HG03108 (cell line): Measurements from ENCODE around the gene ALPK1.
A peak's percentile ranks its signal among the peaks of the same experiment; 100 is the strongest.
"Not testable (repeated sequence)": the region's sequence is repeated elsewhere in the genome, so short reads cannot be mapped to it uniquely, and the experiment has no call there.

Experiments used
- ATAC-seq: cut with Tn5 transposase; IDR thresholded peaks from one replicate; pipeline ENCODE4 v1.9.1; 2021; ENCODE audit warnings: moderate library complexity; ENCODE audit not compliant: unreplicated experiment

Gene ALPK1

DNA sequence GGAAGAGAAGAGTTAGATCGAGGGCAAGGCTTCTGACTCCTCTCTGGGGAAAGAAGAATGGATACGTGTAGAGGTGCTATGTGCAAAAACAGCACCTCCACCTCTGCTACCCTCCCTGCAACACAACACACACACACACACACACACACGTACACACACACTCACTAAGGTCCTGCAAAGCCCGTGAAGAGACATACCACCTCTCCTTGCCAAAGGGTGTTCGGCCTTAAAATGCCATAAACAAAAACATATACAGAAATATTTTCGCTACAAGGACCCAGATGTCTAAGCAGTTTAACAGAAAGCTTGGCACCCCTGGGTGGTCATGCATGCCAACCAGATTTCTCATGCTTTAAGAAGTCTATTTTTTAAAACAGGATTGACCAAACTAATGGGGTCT lies 13.0 kb upstream of the ALPK1 start:
- ATAC-seq = no peak

DNA sequence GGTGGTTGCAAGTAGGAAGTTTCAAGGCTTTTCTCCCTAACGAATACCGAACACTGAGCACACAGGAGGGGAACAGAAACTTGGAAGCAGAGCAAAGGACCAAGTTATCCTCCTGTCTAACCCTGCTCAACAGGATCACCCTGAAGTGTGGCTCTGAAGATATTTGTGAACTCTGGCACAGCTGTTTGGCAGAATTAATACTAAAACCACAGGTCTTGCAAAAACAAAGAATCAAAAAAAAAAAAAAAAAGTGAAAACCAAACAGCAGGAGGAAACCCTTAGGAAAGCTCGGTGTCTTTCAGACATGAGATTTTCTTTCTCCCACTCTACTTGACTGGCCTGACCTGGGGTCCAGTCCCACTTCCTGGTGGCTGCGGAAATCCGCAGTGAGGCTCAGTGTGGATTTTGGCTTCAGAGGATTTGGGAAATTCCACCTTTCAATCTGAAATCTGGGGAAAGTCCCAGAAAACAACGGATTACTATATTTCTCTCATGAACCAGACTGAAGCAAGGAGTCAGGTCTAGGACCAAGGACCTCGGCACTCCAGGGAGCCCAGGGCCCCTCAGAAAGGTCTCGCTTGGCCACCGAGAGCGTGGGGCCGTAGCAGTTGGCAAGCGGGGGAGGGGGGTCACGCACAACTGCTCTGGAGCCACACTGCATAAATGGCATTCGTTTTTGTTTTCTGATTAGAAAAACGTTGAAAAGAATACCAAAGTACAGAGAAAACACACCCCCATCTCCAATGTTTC lies 12.3 kb upstream of the ALPK1 start:
- no peak for ATAC-seq

DNA sequence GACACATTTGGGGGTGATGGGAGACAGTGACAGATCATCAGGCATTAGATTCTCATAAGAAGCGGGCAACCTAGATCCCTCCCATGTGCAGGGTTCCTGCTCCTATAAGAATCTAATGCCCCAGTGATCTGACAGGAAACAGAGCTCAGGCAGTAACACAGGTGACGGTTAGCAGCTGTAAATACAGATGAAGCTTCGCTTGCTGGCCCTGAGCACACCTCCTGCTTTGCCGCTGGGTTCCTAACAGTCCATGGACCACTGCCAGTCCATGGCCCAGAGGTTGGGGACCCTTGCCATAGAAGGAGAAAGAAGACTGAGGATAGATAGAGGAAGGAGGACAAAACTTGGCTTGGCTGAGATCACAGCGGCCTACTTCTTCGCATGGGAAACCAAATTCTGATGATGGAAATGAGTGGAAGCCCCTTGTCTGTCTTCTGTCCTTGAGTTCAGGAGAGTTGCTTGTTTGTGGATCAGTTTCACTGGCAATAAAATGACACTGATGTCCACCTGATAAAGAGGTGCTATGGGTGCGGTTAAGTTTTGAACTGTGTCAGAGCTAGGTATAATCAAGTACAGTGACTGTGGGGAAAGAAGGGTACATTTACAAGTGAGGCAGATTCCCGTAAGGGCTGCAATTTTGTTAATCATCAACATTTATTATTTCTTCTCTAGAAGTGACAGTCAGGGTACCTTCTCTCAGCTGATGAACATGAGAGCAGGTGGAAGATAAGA lies 9.7 kb upstream of the ALPK1 start:
- no peak for ATAC-seq

DNA sequence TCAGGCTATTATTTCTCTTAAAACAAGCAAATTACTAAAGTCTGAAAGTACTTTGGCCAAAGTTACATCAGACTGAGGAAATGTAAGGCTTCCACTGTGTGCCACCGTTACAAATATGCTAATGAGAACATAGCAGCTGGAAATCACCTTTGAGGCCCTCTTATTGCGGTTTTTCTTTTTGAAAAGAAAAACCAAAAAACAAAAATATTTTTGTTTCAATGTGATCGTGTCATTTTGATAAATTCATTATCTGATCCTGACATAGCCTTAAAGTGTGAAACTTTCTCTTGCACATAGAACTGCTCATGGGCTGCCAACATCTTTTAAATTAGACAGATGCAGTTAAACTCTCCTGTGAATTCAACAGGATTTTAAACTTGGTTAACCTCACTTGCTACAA lies 8.7 kb upstream of the ALPK1 start:
- ATAC-seq = peak; percentile 29

DNA sequence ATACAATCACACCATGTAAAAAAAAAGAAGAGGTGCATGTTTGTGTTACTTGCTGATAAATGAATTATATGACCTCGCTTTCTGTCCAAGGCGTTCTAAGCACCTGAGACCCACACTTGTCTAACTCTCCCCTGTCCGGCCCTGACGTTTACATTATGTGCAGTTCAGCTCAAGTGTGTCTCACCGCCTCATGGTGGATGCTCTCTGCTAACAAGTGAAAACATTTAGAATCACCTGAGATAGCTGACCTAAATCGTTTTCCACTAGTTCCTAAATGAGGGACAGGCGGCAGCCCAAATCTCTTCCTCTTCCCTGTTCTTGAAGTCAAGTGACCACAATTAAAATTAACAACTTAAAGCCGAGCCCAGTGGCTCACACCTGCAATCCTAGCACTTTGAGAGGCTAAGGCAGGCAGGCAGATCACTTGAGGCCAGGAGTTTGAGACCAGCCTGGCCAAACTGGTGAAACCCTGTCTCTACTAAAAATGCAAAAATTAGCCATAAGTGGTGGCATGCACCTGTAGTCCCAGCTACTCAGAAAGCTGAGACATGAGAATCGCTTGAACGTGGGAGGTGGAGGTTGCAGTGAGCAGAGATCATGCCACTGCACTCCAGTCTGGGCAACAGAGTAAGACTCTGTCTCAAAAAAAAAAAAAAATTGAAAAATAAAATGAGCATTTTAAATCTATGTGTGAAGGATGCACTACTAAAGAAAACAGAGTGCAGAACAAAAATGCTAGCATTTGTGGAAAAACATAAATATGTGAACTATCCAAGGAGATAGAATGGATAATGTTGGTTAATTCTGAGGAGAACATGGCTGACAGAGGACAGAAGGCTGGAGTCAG lies 7.5 kb upstream of the ALPK1 start:
- ATAC-seq = no peak

DNA sequence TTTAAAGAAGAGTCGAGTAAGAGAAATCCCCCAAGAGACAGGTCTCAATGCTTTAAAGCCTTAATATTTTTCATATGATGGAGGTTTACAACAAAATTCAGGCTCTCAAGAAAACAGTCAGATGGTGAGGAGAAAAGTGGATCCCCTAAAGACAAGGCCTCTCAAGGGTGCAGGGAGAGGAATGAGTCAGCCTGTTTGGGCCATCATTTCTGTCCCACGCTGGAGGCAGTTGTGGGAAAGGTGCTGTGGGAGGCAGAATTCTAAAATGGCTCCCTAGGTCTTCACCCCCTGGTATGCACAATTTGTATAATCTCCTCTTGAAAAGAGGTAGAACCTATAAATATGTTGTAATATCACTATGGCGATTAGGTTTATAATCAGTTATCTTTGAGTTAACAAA lies 6.8 kb upstream of the ALPK1 start:
- ATAC-seq = no peak

DNA sequence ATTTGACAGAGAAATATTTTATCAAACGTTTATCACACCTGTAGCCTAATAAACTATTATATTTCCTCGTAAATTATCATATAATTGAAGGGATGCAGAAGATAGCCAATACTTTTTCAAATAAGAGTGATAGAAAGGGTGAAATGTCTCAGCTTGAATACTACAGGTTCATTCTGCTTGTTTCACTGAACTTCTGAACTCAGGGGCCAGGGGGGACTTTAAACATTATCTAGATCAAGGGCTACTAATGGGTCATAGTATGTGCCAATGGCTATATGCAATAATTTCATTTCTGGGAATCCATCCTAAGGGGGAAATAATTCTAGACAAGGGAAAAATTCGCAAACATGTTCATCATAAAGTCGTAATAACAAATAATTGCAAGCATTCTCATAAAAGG lies 2.6 kb downstream of the ALPK1 start:
- no peak for ATAC-seq

DNA sequence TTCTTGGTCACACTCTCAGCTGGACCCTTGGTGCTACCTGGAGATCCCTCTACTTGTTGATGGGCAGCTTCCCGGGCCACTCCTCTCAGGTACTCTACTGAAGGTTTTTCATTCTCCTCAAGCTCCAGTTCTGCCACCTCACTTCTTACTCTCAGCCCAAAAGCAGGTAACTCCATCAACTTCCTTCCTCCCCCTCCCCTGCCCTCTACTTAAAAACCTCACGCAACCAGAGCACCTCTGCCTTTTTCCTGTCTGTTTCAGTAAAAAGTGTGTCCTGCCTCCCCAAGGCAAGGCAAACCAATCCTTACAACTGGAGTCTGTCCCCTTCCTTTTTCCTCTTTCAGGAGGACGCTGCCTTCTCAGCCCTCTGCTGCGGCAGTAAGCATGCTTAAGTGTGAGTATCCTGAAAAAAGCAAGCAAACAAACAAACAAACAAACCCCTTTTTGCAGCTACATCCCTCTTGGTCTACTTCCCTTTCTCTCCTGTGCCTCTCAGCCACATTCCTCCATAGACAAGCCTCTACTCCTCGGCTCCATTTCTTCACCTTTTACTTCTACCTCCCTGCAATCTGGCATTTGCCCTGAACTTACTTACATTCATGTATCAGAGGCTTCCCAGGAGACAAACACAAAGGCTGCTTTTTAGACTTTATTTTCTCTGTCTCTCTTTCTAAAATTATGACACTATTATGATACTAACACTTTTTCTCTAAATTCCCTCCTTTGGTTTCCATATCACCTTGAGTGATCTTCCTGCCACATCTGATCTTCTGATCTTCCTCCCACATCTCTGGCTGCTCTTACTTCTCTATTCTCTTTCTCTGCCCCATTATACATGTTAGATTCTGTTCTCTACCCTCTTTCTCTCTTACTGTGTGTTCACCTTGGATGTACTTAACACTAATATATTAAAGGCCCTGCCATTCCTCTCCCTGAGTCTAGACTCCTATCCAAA lies 5.4 kb downstream of the ALPK1 start:
- ATAC-seq = no peak

DNA sequence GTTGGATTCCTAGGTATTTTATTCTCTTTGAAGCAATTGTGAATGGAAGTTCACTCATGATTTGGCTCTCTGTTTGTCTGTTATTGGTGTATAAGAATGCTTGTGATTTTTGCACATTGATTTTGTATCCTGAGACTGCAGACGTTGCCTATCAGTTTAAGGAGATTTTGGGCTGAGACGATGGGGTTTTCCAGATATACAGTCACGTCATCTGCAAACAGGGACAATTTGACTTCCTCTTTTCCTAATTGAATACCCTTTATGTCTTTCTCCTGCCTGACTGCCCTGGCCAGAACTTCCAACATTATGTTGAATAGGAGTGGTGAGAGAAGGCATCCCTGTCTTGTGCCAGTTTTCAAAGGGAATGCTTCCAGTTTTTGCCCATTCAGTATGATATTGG lies 8.3 kb downstream of the ALPK1 start:
- not testable (repeated sequence) for ATAC-seq

DNA sequence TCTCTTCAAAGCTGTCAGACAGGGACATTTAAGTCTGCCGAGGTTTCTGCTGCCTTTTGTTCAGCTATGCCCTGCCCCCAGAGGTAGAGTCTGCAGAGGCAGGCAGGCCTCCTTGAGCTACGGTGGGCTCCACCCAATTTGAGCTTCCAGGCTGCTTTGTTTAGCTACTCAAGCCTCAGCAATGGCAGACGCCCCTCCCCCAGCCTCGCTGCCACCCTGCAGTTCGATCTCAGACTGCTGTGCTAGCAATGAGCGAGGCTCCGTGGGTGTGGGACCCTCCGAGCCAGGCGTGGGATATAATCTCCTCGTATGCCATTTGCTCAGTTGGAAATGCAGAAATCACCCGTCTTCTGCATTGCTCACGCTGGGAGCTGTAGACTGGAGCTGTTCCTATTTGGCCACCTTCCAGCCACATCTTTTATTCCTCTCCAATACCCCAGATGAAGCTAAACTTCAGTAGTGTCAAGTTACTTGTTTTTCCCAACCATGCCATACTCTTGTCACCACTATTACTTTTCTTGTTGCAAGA lies 12.2 kb downstream of the ALPK1 start:
- ATAC-seq = not testable (repeated sequence)

DNA sequence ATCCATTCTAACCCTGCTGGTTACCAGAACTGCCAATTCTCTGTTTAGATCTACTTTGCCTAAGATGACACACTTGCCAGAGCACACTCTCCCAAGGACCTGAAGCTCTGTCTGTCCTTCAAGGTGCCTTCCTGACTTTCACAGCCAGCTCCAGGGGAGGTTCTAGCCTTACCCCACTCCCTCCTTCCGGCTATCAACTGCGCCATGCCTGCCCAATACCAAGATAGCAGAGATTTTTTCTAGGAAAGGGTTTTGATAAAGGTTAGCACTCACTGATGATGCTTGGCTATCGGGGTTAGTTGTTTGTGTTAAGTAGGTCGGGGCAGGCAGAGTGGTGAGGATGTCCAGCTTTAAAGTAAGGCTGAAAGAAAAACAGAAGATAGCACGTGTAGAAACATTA lies 14.3 kb downstream of the ALPK1 start:
- ATAC-seq = no peak

DNA sequence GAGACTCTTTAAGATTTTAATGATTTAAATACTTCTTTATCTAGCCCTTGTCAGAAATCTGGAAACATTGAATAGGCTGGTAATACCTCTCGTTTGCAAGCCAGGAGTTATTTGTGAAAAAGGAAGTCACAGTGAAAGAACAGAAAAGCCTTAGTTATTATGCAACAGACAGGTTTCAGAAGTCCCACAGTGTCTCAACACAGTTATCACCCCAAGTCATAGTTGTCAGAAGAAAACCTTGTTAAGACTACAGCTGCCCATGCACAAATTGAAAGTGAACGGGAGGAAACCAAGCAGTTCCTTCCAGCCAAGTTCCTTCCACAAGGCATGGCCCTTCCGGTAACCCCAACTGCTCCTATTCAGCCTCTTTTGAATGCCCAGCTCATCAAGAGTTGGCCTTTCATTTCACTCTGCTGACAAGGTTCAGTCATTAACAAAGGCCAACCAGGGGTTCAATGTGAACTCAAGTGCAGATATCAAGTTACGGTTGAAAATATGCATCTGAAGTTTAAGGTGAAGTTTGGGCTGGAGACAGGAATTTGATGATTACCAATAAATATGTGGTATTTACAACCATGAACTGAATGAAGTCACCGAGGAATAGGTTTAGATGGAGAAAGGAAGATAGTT lies 15.6 kb downstream of the ALPK1 start:
- peak; percentile 97 for ATAC-seq

DNA sequence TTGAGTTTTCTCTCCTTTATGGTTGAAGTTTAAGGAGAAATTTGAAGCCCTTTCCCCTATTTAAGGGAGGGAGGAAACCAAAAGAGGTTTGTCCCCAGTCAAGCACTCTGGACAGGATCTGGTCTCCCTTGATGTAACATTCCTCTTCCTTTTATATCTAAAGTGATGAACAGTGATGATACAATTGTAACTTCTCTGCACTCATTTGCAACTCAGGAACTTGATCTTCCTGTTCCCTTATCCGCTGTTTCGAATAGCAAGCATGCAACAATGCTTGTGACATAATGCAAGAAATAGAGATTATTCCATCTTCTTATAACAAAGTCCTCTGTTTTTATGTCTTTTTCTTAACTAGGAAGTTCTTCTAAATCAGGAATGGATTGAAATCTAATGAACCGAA lies 18.3 kb downstream of the ALPK1 start:
- ATAC-seq = no peak

DNA sequence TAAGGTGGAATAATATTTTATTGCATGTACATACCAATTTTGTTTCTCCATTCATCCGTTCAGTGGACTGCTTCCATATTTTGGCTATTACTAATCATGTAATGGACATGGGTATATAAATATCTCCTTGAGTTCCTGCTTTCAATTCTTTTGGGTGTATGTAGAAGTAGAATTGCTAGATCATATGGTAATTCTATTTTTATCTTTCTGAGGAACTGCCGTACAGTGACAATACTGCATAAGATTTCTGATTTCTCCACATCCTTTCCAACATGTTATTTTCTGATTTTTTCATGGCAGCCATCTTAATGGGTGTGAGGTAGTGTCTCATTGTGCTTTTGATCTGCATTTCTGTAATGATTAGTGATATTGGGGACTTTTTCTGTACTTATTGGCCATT lies 19.2 kb downstream of the ALPK1 start:
- no peak for ATAC-seq

DNA sequence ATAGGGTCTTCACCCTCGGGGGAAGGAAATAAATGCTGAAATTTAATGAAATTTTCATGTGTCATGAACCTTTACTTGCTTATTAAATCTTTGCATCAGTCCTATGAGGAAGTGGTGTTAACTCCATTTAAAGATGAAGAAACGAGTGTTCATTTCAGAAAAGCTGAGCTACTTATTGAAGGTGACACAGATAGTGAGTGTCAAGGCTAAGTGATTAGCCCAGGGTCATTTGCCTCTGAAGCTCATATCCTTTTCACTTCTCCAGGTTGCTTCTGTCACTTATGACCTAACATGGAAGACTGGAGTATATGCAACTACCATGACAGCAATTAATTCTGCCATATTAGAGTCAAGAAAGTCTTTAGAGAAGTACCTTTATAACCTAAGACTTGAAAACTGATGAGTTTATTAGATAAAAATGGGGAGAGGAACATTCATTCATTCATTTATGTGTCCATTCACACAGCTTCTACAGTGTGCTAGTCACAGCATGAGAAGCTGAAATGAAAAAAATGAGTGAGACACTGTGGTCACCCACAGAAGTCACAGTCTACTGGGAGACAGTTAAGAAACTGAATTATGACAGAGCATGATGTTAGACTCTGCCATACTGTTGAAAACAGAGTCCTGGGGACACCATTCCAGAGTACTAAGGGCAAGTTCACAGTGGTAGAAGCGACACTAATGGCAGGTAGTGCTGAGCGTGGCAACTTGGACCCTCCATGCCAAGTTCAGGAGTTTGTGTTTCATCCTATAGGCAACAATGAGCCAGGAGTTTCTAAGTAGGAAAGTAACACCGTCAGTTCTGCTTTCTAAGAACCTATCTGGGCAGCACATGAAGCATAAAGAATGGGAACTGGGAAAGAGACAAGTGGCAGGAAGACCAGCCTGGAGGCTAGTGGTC lies 21.3 kb downstream of the ALPK1 start:
- ATAC-seq = peak; percentile 95

DNA sequence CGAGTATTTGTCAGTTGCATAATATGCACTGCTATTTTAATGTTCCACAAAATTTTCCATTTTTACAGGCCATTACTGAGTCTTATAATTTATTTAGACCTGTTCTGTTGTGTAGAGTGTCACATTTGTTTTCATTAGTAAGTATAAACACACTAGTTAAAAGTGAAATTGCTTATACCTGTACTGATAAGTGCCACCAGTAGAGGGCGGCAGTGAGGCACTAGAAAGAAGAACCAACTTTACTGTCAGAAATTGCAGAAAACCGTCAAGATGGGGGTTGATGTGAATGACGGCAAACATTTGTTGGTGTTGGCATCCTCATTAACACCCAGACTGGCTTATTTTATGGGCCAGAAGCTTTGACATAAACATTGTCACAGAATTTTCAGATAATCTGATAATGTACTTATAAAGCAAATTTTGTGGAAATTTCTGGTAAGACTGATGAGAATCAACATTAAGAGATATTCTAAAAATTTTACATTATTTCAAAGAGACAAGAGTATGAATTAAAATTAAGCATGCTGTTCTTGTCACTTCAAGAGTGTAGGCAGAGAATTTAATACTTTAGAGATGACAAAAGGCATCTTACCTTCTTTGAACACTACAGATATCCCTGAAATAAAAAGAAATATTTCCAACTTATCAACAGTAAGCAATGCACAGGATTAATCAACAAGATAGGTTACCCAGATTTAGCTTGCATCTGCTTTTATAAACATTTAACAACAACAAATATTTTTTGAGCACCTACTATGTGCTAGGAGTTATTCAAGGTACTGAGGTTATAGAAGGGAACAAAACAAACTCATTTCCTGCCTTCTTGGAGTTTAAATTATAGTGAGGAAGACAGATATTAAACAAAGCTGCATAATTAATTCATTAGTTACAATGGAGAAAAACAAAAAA lies 24.9 kb downstream of the ALPK1 start:
- no peak for ATAC-seq

DNA sequence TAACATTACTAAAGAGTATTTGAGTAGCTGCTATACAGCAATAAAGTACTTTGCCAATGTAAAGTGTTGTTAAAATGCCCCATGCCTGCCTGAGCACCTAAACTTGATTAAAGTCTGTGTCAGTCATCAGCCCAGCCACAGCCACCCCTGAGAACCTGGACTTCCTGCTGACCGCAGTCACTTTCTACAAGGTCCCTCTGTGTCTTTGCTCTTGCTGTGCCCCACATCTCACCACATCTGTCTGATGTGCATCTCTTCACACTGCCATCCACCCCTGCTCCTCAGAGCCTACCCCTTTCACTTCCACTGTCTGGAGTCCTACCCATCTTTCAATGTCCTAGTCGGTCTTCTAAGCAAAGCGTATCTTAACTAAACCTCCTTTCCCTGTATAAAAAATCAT lies 25.7 kb downstream of the ALPK1 start:
- no peak for ATAC-seq

DNA sequence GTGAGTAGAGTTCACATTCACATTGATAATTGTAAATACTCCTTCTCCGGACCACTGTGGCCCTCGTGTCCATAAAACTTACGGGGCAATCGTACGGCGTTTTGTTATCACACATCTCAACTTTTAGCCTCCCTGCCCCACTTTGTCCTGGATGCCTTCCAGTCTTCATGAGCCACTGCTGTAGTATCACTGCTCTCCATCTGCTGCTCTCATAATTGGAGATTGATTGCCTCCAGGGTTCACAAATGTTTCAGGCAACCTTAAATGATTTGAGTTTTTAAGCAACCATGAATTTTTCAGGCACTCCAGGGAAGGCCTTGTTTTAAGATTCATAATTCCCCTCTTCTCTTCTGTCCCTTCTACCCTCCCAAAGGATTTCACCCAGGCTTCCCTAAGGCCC lies 28.4 kb downstream of the ALPK1 start:
- ATAC-seq = no peak
